OCI-LY3 (cell line): ENCODE data around the gene KANSL1.

Experiments used
- EZH2phosphoT487 ChIP-seq: fragments of 200-600 bp; shearing (Covaris generic); IDR thresholded peaks from 2 replicates; pipeline ENCODE4 v1.6.1; 2018; ENCODE audit warnings: antibody characterized with exemption, mixed run types, low read depth
- TF ChIP-seq, protein P1 (sequence below): fragments of 200-600, 300-600 bp; sonication (generic); IDR thresholded peaks from 2 replicates; pipeline ENCODE4 v1.5.1; 2014; ENCODE audit warnings: antibody characterized with exemption, low read length, low read depth

DNA sequence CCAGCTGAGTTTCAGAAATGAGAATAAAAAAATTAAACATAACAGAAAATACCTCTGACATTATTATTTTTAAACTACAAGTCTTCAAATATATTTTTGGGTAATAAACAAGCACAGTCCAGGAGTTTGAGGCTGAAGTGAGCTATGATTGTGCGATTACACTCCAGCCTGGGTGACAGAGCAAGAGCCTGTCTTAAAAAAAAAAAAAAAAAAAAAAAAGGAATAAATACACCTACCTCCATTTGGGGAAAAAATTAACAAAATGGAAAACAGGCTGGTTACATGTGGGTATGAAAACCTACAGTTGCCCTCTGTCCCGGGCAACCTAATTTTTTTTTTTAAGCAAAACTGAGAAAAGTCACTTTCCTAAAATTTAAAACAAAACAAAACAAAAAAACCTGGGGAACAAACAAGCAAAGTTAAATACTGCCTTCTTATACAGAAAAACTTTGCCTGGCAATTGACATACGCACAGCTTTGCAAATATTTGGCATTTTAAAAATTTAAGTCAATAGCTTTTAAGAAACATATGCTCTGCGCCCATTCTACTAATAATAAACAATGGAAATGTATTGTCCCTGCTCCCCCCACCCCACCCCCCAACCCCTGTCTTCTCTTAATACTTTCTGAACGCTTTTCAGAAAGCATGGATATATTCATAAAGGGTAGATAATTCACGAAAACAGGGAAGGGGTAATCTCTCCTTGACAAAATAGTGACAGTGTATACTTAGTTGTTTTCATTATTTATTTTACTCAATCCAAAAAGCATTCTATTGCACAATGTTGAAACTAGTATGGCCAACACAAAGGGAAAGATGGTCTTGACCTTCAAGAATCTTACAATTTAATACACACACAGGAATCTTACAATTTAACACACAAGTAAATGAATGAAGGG lies 112.9 kb downstream of the KANSL1 start:
- TF ChIP-seq EZH2phosphoT487, result no peak
- TF ChIP-seq, protein P1, sequence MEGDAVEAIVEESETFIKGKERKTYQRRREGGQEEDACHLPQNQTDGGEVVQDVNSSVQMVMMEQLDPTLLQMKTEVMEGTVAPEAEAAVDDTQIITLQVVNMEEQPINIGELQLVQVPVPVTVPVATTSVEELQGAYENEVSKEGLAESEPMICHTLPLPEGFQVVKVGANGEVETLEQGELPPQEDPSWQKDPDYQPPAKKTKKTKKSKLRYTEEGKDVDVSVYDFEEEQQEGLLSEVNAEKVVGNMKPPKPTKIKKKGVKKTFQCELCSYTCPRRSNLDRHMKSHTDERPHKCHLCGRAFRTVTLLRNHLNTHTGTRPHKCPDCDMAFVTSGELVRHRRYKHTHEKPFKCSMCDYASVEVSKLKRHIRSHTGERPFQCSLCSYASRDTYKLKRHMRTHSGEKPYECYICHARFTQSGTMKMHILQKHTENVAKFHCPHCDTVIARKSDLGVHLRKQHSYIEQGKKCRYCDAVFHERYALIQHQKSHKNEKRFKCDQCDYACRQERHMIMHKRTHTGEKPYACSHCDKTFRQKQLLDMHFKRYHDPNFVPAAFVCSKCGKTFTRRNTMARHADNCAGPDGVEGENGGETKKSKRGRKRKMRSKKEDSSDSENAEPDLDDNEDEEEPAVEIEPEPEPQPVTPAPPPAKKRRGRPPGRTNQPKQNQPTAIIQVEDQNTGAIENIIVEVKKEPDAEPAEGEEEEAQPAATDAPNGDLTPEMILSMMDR, result no peak
